ENCODE results near the gene CREB3L2.
A peak's percentile ranks its signal among the peaks of the same experiment; 100 is the strongest.

Gene CREB3L2

DNA sequence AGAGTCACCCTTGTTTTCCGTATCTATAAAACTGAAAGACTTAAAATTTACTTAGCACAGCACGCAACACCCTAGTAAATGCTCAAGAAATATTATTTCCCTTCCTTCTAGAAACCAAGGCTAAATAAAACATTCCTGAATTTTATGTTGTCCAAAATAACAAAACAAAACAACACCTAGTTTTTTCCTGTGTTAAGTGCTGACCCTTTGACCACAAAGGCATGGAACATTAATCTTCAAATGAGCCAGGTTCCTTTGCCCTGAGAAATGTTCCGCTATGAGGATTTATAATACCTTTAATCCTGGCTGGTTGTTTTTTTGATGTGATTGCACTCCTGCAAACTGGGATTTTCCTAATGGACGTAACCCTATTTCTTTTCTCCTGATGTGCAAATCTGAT is 126.1 kb downstream of the CREB3L2 start:
- no peak for DNase-seq (ENCODE audit: low read depth, low spot score)

DNA sequence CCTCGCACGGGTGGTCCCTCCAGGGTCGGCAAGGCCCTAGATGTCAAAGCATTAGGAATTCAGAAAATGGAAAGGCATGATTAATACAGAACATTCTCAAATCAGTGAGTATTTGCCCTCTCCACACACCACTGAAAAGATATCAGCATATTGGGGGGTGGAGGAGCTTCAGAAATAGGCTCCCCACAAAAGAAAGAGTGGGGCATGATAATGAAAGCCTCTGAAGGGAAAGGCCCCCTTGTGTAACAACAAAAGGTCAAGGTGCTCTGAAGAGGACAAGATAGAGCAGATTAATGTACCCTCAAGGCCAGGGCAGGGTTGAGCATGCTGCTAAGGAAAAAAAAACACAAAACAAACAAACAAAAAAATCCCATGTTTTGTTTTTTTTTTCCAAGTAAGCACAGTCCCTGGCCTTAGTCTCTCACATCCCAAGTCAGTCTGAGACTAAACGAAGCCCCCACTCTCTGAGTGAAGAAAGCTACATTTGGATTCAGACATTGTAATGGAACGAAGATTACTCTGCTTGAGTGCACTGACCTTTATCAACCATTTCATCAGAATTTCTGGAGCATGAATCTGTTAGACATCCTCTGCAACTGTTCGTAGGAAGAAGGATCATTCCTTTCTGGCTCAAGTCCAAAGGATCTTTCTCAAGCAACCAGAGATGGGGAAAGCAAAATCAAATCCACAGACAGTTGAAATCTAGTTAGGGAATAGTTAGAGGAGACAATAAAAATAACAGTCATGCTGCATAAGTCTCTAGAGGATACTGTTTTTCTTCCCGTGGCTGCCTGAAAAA is 127.7 kb downstream of the CREB3L2 start:
- DNase-seq (ENCODE audit: low read depth, low spot score) = peak; percentile 84

DNA sequence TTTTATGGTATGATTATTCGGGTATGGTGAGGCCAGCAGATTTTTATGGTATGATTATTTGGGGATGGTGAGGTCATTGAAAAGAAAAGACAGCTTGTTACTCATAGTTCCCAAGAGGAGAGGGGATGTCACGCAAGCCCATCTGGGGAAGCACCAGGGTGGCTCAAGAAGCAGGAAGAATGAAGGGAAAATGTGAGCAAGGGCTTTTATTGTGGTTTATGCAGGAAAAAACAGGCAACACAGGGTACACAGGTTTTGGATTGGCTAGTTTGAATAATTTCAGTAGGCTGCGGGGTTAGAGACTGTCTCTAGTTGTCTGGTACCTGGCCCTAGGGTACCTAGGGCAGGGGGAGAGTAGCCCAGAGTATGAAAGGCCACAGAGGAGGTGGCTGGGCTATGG is 128.4 kb downstream of the CREB3L2 start:
- no peak for DNase-seq (ENCODE audit: low read depth, low spot score)

DNA sequence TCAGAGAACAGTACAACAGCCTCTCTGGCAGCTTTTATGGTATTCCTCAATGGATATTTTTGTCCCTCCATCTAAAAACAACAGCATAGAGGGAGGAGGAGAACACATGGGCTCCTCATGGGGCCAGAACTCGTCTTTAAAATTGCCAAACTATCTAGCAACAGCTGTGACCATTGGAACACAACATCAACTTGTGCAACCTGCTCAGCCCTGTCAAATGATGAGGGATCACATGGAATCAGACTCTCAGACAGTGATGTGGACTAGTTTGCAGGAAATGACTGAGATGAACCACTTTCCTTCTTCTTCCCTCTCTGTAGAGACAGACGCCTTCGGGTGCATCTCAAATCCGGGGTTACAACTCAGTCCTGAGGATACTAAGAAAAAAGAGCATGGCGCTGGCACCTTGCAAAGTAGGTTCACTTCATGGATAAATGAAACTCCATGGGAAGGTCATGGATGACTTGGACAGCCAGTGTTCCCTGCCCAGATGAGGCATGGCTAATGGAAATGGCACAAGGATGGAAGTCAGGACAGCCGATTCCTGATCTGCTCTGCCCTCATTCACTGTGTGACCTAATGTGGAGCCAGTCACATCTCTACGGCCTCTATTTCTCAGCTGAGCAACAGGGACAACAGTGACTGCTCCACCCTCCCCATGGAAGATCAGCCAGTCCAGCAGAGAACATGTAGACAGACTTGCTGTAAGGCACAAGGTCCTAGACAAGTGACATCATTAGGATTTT is 130.5 kb downstream of the CREB3L2 start:
- no peak for DNase-seq (ENCODE audit: low read depth, low spot score)

DNA sequence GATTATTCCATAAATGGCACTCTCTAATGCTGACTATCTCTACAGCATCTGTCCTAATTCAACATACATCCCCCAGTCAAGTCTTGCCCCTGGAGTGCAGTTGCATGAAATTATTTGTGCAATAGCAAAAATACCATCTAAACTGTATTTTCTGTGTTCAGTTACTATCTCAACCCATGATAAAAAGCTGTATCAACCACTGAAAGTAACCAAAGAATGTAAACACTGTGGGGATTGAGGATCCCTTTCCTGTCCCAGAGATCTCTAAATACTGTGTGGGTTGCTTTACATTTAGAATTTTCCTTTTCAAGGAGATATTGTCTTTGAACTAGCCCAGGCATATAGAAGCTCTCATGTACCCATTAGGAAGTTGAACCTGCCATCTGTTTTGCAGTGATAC is 131.2 kb downstream of the CREB3L2 start:
- no peak for DNase-seq (ENCODE audit: low read depth, low spot score)

DNA sequence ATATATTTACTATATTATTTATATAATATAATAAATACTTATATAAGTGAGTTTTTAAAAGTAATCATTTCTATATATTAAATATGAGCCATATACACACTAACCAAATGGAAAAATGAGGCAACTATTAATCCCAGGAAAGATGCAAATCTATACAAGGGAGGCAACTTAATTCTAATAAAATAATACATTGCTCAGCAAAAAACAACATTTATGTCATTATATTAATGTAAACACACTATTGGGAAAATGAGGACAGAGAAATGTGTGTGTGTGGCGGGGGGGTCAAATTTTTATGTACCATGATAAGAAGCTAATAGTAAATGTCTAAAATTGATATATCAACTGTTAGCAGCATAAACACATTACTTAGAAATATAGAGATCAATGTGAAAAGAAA is 131.8 kb downstream of the CREB3L2 start:
- no peak for DNase-seq (ENCODE audit: low read depth, low spot score)

DNA sequence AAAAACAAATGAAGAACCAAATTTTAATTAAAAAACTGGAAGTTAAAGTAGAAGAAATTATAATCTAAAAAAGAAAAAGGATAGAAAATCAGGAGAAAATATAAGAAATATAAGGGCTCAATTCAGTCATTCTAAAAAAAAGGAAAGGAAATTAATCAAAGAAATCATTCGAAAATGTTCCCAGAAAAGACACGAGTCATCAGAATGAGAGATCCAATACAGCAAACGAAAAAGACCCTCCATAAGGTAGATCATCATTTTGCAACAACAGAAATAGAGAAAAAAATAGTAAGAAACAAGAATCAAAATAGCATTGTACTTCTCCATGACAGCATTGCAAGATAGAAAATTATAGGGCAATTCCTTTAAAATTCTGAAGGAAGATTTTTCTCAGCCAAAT is 132.6 kb downstream of the CREB3L2 start:
- DNase-seq (ENCODE audit: low read depth, low spot score) = no peak

DNA sequence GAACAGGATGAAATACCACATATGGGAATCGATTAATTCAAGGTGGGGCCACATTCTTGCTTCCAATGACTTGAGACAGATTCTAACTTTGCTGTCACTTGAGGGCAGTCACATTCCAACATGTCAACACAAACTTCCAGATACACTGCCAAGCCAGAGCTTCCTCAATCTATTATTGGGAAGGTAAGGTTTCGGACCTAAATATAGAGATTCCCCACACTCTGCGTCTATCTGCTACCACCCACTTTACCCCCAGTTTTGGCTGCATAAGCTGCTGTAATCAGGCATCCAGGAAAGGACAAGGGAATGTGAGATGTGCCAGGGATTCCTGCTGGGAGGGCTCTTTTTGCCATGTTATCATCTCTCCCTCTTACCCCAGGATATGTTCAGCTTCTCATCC is 134.6 kb downstream of the CREB3L2 start:
- no peak for DNase-seq (ENCODE audit: low read depth, low spot score)

DNA sequence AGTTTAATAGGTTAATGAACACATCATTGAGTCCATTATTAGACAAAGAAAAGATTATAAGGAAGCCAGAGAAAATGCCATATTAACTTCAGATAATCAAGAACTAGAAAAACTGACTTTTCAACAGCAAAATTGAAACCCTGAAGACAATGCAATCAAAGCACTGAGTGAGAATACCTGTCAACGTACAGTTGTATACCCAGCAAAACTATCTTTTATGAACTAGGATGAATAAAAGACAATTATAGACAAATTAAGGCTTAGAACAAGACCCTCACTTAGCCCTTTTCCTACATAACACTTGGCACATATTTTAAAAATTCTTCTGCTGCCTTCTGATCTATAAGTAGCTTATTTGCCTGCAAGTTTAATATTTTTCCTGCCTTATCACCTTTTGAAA is 136.1 kb downstream of the CREB3L2 start:
- DNase-seq (ENCODE audit: low read depth, low spot score) = no peak

DNA sequence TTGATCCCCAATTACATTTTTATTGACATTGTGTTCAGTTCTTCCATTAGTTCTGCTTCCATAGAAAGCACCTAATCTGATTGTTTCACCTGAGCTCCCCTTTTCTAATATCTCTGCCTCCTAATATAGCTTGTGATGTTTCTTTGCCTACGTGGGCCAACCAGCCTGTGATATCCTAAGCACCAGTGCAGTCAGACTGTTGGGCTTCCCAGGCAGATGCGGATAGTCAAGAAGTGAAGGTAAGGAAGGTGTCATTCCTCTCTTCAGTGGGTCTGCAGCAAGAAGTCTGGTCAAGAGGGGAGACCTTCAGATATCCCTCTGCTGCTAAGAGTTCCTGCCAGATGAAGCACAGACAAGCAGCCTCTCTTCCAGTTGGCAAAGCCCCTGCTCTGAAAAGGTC is 138.9 kb downstream of the CREB3L2 start:
- DNase-seq (ENCODE audit: low read depth, low spot score) = no peak

DNA sequence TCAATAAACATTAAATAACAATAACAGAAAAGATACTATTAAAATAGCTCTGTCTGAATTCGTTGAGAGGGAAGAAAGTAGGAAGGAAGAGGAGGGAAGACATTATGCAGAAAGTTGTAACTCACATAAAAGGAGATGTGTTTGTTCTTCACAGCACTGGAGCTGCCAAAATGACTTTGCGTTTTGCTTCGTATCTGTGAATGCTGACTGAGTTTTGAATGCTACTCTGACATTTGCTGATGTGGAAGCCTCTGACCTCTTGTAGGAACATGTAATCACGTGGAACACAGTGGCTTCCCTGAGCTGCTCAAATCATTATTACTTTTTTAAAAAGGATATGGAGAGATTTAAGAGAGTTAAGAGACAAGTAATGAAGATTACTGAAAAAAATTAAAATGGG is 139.5 kb downstream of the CREB3L2 start:
- DNase-seq (ENCODE audit: low read depth, low spot score) = no peak

DNA sequence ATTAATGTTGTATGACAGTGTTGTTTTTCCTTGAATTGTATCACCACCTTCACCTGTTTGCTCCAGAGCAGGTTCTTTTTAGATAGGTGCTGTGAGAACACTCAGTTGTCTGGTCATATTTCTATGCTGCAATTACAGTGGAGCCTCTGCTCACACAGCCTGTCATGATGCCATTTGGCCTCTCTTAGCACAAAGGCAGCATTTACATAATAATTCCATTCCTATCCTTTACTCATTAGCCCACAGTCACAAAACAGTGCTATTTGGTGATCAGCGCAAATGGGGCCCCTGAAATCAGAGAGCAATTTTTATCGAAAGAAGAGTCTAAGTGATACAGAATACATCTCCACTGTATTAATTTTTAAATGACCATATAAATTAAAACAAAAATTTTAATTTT is 141.3 kb downstream of the CREB3L2 start:
- DNase-seq (ENCODE audit: low read depth, low spot score) = no peak

DNA sequence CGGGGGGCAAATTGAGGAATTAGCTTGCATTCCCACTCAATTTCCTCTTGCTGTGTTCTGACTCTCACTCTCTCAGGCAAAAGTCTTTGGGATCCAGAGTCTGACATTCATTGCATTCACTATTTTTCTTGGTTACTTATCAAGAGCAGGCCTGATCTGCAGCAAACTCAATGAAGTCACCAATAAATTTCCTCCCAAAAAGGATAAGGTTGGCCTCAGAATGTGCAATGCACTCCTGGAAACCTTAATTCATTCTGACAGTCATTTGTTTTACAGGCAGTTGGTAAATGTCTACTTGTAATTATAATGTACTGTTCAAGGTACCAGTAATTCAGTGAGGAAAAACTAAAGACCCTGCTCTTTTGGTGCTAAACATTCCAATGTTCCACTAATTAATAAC is 148.8 kb downstream of the CREB3L2 start:
- DNase-seq (ENCODE audit: low read depth, low spot score) = no peak

DNA sequence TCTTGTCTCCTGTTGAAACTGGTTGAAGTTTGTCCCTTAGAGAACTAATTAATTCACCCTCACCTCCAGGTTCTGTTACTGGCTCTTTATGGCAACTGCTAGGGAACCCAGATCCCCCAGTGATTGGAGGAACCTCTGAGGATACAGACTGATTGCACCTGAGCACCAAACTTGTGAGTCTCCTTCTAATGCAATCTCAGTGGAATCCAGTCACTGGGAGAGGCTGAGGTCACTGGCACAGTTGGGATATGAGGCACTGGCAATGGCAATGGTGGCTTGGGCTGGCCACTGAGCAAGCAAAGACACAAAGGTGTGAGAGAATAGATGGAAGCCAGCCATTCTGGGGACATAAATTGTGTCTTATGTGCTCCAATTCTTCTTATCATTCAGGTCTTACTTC is 149.8 kb downstream of the CREB3L2 start:
- DNase-seq (ENCODE audit: low read depth, low spot score) = no peak

DNA sequence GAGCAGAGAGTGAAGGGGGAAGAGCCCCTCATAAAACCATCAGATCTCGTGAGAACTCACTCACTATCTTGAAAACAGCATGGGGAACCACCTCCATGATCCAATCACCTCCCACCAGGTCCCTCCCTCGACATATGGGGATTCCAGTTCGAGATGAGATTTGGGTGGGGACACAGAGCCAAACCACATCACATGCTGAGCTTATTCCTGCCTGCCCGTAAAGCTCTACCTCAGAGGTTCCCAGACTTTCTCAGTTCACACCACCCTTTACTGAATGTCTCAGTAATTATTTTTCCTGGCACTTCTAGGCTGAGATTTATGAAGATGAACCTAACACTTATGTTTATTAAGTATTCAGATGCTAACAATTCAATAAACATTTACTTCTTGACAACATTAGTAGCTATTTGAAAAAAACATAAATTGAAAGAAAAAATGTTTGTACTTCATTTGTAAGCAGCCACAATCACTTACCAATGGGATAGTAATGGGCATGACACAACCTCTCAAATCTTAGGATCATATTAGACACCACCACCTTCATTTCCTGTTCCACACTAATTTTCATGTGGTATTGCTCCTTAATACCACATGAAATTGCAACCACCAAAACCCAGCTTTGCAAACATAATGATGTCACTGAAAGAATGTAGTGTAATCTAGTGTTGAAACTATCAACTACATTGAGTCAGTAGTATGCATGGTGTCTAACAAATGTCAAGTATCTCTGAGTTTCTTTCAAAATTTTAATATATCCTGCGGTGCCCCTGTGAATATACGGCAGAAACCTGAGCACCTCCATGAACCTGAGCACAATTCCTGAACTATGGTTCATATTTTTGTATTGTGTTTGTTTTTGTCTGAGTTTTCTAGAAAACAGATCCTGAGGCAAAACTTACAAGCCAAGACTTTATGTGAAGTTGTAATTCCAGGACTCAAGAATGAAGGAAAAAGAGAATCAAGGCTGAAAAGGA is 150.6 kb downstream of the CREB3L2 start:
- no peak for DNase-seq (ENCODE audit: low read depth, low spot score)

DNA sequence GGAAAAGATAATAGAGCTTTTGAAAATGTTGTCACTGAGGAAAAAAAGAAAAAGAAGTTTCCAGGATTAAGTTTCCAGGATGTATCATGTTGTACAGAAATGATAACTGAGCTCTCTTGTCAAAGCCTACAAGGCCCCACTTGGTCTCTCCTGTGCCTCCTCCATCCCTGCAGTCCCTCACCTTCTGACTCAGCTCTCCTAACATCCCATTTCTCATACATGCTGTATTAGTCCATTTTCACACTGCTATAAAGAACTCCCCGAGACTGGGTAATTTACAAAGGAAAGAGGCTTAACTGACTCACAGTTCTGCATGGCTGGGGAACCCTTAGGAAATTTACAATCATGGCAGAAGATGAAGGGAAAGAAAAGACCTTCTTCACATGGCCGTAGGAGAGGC is 151.3 kb downstream of the CREB3L2 start:
- no peak for DNase-seq (ENCODE audit: low read depth, low spot score)

DNA sequence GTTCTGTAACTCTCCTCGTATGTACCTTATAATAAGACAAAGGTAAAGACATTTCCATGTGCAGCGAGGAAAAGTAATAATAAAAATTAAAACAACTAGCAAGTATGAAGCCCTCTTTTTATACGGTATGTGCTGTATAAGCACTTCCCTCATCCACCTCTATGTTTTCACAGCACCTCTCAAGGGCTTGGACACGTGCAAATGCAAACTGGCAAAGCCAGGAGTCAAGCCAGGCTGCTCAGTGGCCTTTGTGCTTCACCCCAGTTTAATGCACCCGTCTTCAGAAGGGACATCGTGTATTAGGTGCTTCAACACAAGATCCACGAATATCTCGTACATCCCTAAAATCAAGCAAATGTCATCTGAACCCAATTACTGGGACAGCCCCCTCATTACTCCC is 153.8 kb downstream of the CREB3L2 start:
- no peak for DNase-seq (ENCODE audit: low read depth, low spot score)

DNA sequence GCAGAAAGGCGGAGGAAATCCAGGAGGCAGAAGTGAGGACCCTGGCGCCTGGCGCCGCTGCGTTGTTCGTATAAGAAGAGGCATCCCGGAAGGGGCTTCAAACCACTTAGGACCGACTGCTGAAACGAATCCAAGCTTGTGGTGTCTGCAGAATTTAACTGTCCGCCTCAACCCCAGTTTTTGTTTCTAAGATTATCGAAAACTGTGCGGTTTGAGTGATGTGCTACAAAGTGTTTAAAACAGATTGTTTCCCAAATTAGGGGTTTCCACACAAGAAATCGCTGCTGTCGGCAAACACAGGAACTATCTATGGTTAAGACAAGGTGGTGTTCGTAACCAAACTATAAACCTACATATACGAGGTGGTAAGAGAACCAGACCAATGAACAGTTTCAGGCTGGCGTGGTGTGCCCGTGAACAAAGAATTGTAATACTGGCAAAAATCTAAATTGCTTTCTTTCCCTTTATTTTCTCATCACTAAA is 154.3 kb downstream of the CREB3L2 start:
- DNase-seq (ENCODE audit: low read depth, low spot score) = no peak

DNA sequence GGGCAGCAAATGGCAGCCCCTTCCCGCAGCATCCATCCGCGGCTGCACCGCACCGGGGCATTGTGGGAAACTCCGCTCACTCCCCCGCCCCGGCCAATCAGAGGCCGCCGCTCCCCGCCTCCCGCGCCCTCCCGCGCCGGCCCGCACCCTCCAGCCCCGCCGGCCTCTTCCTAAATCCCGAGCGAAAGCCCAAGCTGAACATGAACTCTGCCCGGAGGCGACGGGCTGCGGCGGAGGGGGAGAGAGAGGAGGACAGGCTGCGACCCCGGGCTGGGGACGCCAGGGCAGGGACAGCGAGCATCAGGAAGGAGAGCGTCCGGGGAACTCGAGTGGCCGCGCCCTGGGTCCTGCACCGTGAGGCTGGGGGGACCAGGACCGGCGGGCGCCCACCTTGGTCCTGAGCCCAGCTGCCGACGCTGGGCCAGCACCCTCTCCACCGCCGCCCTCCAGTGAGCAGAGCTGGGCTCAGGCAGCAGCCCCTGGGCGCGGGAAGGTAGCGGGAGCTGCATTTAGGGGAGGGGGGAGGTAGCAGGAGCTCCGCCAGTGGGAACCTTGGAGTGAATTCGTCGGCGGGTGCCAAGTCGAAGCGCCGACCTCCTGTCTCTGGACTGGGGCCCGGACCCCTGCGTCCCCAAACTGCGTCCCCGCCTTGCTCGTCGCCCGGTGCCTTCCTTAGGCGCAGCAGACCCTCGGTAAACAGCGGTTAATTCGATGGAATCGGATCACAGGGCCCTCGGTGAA is 154.9 kb downstream of the CREB3L2 start, which contains the start of gene DGKI:
DGKI (minus strand) TSS at position 148 of the 741 bp plus-strand sequence.
- DNase-seq (ENCODE audit: low read depth, low spot score) = no peak

DNA sequence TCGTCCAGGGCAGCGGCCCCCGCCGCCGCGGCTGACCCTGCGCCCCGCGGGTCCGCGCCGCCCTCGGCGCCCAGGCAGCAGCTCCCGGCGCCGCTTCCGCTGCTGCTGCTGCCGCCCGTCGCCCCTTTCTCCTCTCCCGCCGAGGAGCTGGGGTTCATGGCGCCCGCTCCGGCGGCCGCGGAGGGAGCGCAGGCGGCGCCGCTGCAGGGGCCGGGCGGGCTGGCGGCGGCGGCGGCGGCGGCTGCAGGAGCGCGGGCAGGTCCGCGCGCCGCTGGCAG is 155.4 kb downstream of the CREB3L2 start:
- no peak for DNase-seq (ENCODE audit: low read depth, low spot score)

DNA sequence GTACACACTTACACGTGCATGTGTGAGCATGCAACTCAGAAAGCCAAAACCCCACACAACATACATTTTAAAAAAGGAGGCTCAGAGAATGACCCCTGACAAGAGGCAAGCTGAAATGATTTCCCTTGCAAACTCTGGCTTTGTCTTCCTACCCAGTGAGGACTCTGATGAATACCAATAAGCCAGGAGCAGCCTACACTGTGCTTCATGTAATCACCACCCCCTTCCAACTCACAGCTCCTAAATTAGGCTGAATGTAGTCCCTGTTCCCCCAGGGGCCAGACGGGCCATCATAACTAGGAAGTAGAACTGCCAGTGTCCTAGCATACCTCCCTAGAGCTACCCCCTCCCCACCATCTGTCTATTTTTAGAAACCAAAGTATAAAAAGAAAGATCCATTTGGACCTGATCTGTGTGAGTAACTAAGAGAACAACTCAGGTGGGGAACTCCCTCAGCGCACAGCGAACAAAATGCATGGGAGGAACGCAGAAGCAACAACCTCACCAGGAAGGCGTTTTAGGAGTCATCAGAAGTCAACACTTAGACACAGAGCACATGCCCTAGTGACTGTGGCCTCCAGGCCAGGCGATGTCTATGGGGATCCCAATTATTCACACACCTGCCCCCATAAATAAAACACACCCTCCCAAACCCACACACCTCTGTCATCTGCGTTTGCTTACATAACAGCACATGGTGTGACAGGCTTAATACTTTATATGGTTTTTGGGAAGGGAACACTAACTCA is 157.0 kb downstream of the CREB3L2 start:
- DNase-seq (ENCODE audit: low read depth, low spot score) = no peak
